HG03060 (cell line): ENCODE results near the gene MACROD2.

Source experiments
- ATAC-seq: cut with Tn5 transposase; IDR thresholded peaks from one replicate; pipeline ENCODE4 v1.9.1; 2021; ENCODE audit warnings: low read depth, moderate number of reproducible peaks; ENCODE audit not compliant: unreplicated experiment

The MACROD2 gene

DNA sequence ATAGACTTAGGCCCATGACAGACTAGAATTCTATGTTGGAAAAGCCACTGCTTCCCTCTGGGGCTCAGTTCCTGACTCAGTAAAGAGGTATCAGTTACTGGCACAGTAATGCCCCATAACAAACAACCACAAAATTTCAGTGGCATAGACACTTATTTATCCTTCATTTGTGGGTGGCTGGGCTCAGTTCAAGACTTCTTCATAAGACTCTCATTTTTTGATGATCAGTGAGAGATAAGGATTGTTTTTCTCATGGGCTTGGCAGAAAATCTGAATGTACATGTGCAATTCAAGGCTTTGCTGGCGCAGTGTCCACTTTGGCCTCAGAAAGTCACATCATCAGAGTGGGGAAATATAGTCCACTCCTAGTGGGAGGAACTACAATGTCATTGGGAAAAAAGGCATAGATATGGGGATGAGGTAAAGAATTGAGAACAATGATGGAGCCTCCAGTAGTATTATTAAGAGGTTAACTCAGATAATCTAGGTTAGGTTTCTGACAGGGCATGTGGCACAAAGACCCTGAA is 726.7 kb downstream of the MACROD2 start:
- ATAC-seq, result no peak

- no peak for ATAC-seq
These were observed 728.3 kb downstream of the MACROD2 start for GRCh38 chr20:14723614-14724013.

DNA sequence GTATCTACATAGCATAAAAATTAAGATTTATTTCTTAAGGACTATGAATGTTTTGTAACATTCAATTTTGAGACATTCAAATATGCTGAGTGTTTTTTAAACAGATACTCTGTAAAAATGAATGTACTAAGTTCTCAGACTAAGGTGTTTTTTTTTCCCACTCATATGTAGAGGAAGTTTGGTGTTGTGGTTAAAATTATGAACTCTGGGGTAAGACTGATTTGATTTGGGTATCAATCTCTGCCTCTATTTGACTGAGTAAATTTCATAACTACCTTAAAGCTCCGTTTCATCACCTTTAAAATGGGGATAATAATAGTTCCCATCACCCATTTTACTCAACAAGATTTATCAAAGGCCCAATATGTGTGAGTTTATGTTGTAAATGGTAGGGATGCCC is 728.7 kb downstream of the MACROD2 start:
- no peak for ATAC-seq

DNA sequence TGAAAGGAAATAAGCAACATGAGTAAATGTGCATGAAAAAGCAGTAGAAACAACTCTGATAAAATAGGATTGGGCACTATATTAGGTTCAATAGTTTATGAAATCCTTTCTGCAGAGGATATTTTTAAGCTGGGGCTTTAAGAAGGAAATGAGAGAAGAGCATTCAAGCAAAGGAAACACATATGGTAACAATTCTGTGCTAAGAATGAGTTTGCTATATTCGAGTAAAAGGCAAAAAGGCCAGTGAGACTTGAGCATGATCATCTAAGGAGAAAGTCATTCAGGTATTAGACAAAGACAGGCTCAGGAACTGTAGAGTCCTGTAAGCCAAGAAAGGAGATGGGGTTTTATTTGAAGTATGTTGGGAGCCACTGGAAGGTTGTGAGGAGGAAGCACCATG is 729.2 kb downstream of the MACROD2 start:
- no peak for ATAC-seq

DNA sequence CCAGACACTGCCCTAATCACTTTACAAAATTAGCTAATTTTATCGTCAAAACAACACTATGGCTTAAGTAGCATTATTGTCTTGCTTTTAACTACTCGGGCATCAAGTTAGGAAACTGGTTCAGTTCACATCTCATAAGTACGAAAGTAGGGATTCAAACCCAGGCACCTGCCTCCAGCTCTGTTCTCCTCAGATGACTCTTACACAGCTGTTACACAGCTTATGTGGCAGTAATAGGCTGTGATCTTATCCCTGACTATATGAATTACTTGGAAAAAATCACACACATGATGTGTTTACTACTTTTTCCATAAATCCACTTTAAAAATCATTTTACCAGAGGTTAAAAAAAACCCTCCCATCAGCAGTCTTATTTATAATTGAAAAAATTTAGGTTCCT is 731.3 kb downstream of the MACROD2 start:
- no peak for ATAC-seq

GRCh38 chr20:14727485-14728150 is 732.3 kb downstream of the MACROD2 start:
- no peak for ATAC-seq

- ATAC-seq, result no peak
These were observed 734.1 kb downstream of the MACROD2 start for GRCh38 chr20:14729390-14729789.

DNA sequence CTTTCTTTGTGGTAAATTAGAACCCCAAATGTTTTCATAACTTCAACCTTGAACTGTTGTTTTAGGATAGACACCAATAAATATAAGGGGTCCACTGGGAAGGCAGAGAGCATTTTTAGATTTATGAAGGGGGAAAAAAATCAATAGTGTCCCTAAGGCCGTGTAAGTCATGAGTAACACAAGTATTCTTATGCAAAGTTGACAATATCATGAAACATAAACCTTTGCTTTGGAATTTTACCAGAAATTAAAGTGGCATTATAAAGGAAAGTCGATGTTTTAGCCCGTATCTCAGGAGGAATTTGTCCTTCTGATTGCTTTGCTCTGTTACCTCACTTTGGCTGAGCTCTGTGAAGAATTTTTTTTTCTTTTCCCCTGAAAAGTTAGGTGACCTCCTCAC is 737.0 kb downstream of the MACROD2 start:
- no peak for ATAC-seq

DNA sequence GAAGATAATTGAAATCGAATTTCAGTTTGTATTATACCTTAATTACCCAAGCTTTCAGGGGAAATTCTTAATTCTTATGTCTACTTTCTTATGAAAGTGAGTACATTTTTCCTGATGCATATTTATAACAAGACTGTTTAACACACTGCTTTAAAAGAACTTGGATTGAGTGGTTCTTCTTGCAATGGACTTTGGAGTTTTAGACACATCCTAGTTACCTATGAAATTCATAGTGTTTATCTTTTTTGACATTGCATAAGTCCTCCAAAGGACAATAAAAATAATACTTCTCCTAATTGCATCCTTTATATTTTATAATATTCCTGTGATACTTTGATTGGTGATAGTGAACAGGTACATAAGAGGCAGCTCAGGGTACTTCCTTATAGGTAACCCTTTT is 737.7 kb downstream of the MACROD2 start:
- ATAC-seq, result no peak

- no peak for ATAC-seq
These were observed 745.1 kb downstream of the MACROD2 start for GRCh38 chr20:14740380-14740779.

GRCh38 chr20:14741616-14742015 is 746.3 kb downstream of the MACROD2 start:
- ATAC-seq, result no peak

DNA sequence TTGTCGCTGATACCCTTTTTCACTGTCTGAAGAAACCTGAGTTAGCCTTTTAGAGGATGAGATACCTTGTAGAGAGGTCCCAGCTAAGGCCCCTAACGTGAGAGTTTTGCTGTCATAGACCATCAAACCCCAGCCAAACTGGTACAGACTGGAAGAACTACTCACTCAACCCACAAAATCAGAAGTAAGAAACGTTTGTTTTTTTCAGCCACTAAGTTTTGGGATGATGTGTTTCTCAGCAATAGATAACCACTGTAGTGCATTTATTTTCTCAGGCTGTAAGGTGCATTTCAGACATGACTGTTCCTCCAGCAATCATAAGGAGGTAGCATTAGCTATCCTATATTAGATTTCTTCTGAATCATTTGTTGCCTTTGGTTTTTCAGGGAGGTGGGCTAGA is 749.4 kb downstream of the MACROD2 start:
- peak; percentile 55 for ATAC-seq

DNA sequence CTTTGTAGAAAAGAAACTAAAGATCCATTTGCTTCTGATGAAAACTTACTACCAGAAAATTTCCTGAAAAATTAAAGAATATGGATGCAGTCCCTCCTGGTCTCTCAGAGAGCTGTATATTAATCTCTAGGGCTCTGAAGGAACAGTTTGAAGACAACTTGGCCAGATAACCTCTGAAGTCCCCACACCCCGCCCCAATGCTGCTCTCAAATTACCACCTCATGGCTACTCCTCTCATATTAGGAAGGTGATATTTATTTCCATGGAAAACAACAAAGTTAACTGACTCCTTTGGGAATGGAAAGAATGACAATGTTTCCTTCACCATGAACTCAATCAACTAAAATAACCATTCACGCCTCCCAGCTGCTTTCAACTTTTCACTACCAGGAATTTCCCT is 750.5 kb downstream of the MACROD2 start:
- ATAC-seq, result no peak

GRCh38 chr20:14751191-14751590 is 755.9 kb downstream of the MACROD2 start:
- ATAC-seq, result no peak

- ATAC-seq, result no peak
These were observed 762.4 kb downstream of the MACROD2 start for GRCh38 chr20:14757728-14758127.

DNA sequence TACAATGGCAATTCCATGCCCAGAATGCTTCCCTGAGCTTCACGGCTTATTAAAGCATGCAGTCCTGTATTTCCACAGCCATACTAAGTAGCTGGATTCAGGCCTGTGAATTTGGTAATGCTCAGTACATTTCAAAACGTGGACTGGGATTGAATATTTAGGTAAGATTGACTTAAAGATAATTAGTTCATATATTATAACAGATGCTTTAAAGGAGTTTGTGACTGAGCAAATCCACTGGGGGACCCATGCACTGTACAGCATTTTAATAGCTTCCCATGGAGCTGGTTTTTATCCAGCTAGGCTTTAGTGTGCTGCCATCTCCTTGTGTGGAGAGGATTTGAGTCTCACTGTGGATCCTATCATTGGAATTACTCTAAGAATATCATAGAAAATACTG is 763.0 kb downstream of the MACROD2 start:
- ATAC-seq, result no peak

GRCh38 chr20:14759979-14760378 is 764.7 kb downstream of the MACROD2 start:
- no peak for ATAC-seq

DNA sequence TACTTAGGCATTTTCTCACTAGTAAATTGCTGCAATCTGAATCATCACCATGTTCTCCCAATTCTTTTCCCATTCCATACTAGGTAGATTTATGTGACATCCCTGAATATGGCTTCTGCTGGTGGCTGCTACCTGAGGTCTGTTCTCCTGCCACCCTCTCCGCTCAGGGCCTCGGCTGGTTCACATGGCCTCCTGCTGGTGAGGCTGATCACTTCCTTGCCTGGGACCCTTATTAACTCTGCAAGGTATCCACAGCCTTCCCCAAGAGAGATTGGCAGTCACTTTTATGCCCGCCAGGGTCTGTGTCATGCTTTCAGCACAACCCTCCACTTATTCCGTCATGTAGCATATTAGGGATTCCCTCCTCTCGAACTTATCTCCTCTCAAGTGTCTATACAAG is 766.6 kb downstream of the MACROD2 start:
- ATAC-seq, result no peak

- ATAC-seq, result no peak
These were observed 769.4 kb downstream of the MACROD2 start for GRCh38 chr20:14764511-14765369.

DNA sequence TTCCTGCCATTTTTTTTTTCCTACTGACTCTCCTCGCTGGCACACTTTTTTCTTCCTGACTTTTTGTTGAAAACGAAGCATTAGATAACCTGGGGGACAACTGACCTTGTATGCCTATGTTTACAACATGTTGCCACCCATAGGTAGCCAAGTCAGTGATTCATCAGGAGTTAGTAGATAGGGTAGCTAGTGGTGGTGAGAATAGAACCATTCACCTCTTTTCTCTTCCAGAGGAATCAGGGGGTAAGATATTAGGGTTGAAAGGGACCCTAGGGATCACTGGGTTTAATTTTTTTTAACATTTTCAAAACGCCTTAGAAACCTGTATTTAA is 770.0 kb downstream of the MACROD2 start:
- no peak for ATAC-seq

- ATAC-seq, result no peak
These were observed 778.2 kb downstream of the MACROD2 start for GRCh38 chr20:14773486-14773885.

DNA sequence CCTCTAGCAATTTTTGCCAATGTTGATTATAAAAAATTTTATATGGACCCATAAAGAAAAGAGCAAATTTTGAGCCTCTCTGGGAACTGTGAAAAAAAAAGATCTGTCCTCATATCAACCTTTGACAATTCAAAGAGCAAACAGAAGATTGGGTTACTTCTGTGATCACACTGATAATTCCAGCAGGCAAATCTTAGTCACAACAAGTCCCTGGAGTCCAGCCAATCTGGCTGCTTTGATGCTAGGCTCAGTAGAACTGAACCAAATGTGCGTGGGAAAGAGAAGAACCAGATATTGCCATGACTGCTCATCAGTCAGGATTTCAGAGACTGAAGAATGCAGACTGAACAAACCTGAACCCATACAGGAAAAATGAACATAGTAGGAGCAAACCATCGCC is 780.5 kb downstream of the MACROD2 start:
- ATAC-seq, result no peak
